Measurements from ENCODE around the gene OLIG1.

- TF ChIP-seq CTCF (IDR thresholded peaks at IDR 0.05) (no peak), RFX5 (IDR thresholded peaks at IDR 0.05; ENCODE audit: low read length) (no peak), YY1 (IDR thresholded peaks at IDR 0.05; ENCODE audit: low read depth) (no peak), RCOR1 (IDR thresholded peaks at IDR 0.05; ENCODE audit: low read length) (no peak), NRF1 (IDR thresholded peaks at IDR 0.05; ENCODE audit: low read depth, low read length) (no peak), POLR2AphosphoS5 (IDR thresholded peaks at IDR 0.05; ENCODE audit: low read depth, low read length) (no peak), RAD21 (IDR thresholded peaks at IDR 0.05; ENCODE audit: low read length) (no peak), MAX (IDR thresholded peaks at IDR 0.05; ENCODE audit: low read depth) (no peak), SMC3 (IDR thresholded peaks at IDR 0.05; ENCODE audit: low read depth, low read length) (no peak), MXI1 (IDR thresholded peaks at IDR 0.05; ENCODE audit: low read depth, low read length) (no peak), MEF2A (IDR thresholded peaks at IDR 0.05; ENCODE audit: borderline replicate concordance, low read depth) (no peak)
Measured at GRCh38 chr21:33114276-33114675, 44.3 kb downstream of the OLIG1 start.

All from SK-N-SH (cell line).